ENCODE data around the gene TCF19.

GRCh38 chr6:31210123-31210522, 51.7 kb downstream of the TCF19 start:
- no peak for TF ChIP-seq PAX5 (IDR thresholded peaks at IDR 0.05; ENCODE audit: insufficient read depth, low read length, severe bottlenecking)
- TF ChIP-seq POLR2AphosphoS5 (IDR thresholded peaks at IDR 0.05; ENCODE audit: low read depth, low read length), result no peak
- TF ChIP-seq POLR2A (IDR thresholded peaks at IDR 0.05; ENCODE audit: low read depth, low read length), result no peak
- no peak for TF ChIP-seq TAF1 (IDR thresholded peaks at IDR 0.05; ENCODE audit: low read depth, low read length)
- no peak for TF ChIP-seq SPI1 (IDR thresholded peaks at IDR 0.05; ENCODE audit: low read depth, low read length)
- TF ChIP-seq POU2F2 (IDR thresholded peaks at IDR 0.05; ENCODE audit: low read depth, low read length), result no peak

Measured in GM12891 (cell line).